GM12865 (cell line): ENCODE measurements around the gene CD200R1L.

Experiments used
- DNase-seq: peaks from one replicate; pipeline ENCODE4 v3.0.0; 2010; ENCODE audit warnings: low read depth
- H3K4me3 ChIP-seq: 2 replicates; pipeline ENCODE4 v1.5.1; 2011; ENCODE audit warnings: mild to moderate bottlenecking, low read depth, low read length, control low read depth
- CTCF ChIP-seq: IDR thresholded peaks from 2 replicates; pipeline ENCODE4 v1.5.1; 2011; ENCODE audit warnings: low read length, control low read depth, low read depth, inconsistent platforms; ENCODE audit not compliant: insufficient read depth; ENCODE audit errors: missing control alignments

Gene CD200R1L

GRCh38 chr3:112793326-112794081, 53.2 kb downstream of the CD200R1L start:
- no peak for DNase-seq
- no peak overlapping the region for H3K4me3 ChIP-seq
- TF ChIP-seq CTCF = no peak

DNA sequence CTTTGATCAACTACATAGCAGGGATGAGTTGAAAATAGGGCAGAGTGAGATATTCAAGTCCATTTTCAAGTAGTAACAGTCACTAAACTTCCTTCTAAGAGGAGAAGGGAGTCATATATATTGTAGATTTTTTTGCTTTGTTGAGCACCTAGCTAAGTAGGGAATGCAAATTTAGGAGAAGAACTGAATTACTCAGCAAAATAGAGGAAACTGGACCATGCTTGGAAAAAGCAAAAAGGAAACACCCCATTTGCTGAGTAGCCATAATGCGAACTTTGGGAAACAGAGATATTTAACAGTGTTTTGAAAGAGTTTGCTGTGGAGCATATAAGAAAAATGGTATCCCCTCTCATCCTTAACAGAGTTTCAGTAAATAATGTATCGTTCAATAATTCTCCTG, 54.9 kb downstream of the CD200R1L start:
- no peak for TF ChIP-seq CTCF
- DNase-seq = no peak
- H3K4me3 ChIP-seq = no peak overlapping the region

GRCh38 chr3:112789787-112790186, 56.9 kb downstream of the CD200R1L start:
- no peak for DNase-seq
- no peak for TF ChIP-seq CTCF

GRCh38 chr3:112786881-112787579, 59.6 kb downstream of the CD200R1L start:
- no peak for TF ChIP-seq CTCF
- no peak overlapping the region for H3K4me3 ChIP-seq
- DNase-seq = no peak

More at GRCh38 chr3:112789787-112790186, 56.9 kb downstream of the CD200R1L start:
- H3K4me3 ChIP-seq = no peak overlapping the region

- no peak for DNase-seq
- H3K4me3 ChIP-seq = no peak overlapping the region
- no peak for TF ChIP-seq CTCF
Measured at GRCh38 chr3:112786002-112786590, 60.6 kb downstream of the CD200R1L start.

GRCh38 chr3:112785321-112786001, 61.2 kb downstream of the CD200R1L start:
- TF ChIP-seq CTCF = no peak

More at GRCh38 chr3:112785321-112786001, 61.2 kb downstream of the CD200R1L start:
- DNase-seq = no peak
- no peak overlapping the region for H3K4me3 ChIP-seq
